Activated naive CD8-positive, alpha-beta T cell treated with anti-CD3 and anti-CD28 coated beads, Interleukin-2, amount 50 U/mL, for 16 hours (primary cell): ENCODE results near the gene GPR37.

ENCODE experiments used
- DNase-seq: peaks from one replicate; pipeline ENCODE4 v3.0.0-alpha.2; 2020; ENCODE audit warnings: low read depth, low spot score

Gene GPR37, protein sequence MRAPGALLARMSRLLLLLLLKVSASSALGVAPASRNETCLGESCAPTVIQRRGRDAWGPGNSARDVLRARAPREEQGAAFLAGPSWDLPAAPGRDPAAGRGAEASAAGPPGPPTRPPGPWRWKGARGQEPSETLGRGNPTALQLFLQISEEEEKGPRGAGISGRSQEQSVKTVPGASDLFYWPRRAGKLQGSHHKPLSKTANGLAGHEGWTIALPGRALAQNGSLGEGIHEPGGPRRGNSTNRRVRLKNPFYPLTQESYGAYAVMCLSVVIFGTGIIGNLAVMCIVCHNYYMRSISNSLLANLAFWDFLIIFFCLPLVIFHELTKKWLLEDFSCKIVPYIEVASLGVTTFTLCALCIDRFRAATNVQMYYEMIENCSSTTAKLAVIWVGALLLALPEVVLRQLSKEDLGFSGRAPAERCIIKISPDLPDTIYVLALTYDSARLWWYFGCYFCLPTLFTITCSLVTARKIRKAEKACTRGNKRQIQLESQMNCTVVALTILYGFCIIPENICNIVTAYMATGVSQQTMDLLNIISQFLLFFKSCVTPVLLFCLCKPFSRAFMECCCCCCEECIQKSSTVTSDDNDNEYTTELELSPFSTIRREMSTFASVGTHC

DNA sequence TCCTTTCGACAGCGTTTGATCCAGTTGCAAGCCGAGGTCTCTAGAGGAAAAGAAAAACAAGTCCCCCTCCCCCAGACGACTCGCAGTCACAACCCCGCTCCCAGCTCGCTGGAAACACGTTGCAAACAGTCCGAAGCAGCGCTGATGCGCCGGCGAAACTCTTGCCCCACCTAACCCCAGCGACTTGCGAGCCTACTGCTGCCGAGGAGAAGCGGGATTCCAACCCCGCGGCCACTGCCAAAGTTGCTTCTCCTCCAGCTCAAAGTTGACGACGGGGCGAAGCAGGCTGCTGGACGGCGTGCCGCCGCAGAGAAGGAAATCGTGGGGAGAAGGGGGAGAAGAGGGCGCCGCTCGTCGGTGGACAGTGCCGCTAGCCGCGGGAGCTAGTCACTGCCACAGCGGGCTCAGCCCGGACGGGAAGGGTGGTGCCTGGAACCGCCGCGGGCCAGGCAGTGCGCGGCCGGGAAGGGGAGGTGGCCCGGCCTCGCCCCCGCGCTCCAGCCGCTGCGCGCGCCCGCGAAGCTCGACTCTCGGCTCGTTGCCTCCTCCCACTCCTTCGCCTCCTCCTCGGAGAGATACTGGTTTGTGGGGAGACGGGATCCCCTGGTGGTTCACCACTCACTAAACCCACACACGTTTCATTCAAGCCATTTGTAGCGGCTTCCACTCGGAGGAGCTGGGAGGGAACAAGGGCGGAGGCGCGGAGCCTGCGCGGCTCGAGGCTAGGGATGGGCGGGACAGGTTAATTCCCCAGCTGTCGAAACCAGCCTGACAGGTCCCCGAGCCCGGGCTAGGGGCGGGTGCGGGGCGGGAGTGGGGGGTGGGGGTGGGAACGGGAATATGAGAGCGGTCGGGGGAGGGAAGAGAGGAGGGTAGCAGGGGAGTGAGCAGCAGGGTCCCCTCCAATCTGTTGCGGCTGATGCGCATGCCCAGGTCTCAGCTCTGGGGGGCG lies at the start of gene GPR37:
Gene GPR37 (minus strand): TSS at position 392 of the 952 bp plus-strand sequence. CDS start 816 bp downstream, outside the sequence.
- DNase-seq: no peak

DNA sequence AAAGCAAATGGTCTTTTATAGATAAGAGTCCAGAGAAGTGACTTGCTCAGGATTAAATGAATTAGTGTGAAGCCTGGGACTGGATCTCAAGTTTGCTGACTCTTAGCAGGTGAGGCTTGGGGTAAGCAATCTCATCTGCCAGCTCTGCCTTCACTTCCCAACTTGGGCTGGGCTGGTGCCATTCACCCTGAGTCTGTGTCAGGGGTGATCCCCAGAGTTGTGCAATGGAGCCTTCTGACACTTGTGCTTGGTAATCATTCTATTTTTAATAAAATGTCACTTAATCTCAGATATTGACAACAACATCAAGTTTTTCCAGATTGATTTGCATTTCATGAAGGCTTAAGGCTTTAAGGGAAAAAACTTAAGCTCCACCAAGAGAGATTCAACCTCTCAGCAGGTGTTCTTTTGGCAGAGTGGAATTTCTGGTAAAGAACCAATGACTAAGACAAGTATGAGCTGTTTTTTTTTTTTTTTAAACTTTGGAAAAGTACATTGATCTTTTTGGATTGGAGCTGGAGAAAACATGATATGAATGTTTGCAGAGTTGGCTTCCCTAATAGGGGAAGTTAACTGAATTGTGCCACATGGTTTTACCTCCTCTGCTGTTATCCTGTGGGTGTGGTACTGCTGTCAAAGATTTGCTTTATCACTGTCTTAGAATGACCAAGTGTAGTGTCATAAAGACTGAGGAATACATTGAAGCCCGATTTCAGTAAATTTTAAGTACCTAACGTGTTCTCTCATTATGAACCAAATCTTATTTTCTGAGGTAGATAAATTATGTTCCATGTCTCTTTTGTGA lies 48.6 kb upstream of the GPR37 start:
- DNase-seq: no peak

DNA sequence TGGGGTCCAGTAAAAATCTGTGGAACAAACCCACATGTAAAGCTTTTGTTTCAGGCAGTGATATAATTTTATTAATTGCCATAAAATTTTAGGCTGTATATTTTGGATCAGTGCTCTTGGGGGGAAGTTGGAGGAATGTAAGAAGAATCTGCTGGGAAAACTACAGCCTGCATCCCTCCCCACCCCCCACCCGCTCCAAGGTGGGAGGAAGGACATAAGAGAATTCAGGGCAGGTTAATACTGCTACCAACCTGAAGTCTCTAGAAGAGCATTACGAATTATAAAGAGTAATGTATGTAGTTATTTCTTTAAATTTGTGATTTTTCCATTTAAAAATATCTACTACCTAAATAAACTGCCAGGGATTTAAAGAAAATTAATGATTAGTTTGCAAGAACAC lies 47.2 kb upstream of the GPR37 start:
- no peak for DNase-seq

DNA sequence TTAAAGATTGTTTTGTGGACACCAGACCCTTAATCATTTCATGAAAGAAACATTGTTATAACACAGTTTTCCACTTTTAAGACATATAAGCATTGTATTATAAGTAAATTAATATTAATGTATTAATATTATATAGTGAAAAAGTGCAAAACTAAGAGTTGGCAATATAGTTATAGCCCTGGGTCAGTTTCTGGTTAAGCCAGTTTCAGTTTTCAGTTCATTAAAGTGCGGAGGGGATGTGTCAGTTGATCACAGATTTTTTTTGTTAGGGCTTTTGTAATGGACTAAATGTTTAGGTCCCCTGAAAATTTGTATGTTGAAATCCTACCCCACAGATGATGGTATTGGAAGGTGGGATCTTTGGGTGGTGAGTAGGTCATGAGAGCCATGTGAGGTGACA lies 45.7 kb upstream of the GPR37 start:
- DNase-seq: no peak

DNA sequence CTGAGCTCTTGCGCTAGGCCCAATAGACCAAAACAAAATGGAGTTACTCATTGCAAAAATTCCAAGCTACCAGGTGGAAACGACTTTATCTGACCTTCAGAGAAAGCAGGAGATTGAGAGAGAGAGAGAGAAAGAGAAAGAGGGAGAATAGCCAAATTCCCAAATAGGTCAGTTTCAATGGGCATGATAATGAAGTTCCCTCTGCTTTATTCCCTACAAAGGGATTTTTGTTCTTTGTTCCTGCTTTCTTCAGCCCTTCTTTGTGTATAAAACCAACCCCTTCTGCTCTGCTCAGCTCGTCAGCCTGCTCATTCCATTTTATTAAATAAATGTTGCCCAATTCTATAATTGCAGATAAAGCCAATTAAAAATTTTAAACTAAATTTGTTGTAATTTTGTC lies 45.0 kb upstream of the GPR37 start:
- DNase-seq: no peak

DNA sequence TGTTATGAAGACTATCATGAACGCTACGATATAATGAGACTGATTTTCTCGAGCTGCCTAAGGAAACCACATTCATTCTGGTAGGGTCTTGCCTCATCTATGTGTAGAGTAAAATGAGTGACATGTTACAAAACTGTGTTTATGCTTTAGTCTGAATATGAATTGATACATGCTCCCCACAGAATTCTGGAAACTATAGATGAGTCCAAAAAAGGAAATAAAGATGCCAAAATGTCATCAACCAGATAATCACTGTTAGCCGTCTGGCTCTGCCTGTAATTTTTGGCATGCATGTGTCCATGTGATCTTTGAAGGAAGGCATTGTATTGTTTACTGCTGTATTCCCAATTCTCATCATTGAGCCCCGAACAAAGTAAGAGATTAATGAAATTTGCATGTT lies 42.6 kb upstream of the GPR37 start:
- DNase-seq: no peak

DNA sequence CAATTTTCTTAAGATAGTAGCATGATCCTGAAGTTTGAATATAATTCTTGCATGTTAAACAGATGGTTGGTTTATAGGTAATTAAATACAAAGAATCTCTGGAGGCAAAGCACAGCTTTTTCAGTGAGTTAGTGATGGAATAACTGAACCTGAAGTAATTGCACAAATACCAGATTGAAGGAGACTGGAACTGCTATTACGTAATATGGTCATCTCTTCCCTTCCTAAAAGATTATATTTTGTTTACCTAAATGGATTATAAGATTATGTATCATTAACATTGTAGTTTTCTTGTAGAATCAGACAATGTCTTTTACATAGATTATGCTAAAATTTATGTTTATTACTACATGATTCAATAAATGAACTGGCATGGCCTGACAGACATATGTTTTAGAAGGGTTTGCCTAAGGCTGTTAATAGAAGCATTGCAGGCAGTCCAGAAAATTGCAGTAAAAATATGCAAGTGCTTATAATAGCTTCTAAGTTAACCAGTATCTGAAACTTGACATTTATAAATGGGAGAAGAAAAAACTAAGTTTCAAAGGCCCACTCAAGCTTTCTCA lies 35.8 kb upstream of the GPR37 start:
- DNase-seq: no peak

DNA sequence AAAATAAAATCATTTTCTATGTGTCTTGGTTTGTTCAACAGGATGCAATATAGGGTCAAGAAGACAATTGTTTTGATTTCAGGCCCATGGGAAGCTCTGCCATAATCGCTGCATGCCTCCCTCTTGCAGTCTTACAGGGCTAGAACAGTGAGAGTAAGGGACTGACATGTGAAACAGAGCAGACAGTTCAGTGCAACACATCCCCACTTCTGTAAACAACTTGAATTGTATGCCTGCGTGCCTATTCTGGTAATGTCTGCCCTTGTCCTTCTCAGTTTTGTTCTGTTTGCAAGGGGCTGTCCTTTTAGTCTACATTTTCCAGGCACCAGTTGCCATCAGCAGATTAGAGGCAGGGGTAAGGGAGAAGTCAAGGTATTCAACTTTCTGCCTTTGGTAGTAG lies 34.8 kb upstream of the GPR37 start:
- DNase-seq: no peak

DNA sequence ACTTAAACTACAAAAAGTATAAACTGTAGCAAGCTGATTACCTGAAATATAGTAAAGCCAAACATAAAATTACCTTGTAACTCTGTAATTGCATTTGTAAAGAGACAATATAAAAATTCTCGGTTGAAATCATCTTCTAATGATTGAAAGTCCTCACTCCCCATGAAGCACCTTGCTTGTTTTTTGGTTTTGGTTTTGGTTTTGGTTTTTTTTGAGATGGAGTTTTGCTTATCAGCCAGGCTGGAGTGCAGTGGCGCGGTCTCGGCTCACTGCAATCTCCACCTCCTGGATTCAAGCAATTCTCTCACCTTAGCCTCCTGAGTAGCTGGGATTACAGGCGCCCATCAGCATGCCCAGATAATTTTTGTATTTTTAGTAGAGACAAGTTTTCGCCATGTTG lies 33.9 kb upstream of the GPR37 start:
- DNase-seq: no peak

DNA sequence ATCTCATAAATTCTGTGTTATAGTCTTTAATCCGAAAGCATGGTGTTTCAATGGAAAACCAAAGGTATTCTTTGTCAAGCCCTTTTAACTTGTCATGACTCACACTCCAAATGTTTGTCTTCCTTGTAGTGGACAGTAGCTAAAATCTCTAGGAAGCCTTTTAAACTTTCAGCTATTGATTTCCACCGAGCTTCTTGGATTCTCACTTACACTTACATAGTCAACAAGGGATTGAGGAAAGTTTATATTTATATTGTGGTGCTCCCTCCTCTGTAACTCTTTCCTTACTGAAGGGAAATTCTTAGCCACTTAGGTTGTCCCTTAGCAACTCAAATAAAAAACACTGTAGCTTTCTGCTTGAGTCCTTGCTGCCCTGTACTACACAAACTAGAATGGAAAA lies 31.2 kb upstream of the GPR37 start:
- DNase-seq: no peak

DNA sequence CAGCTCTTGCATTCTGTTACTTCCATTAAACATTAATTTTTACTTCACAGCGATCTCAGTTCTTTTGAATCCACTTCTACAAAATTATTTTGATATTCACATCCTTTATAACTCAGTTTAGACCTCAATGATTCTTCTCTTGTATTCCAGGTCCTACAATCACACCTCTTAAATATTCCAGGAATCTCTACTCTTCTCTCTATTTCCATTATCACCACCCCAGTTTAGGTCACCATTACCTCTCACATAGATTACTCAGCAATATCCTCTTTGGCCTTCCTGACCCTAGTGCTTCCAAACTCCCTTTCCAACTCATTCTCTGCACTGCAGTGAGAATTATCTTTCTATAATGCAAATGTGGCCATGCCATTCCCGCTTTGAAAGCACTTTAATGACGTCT lies 27.1 kb upstream of the GPR37 start:
- no peak for DNase-seq

DNA sequence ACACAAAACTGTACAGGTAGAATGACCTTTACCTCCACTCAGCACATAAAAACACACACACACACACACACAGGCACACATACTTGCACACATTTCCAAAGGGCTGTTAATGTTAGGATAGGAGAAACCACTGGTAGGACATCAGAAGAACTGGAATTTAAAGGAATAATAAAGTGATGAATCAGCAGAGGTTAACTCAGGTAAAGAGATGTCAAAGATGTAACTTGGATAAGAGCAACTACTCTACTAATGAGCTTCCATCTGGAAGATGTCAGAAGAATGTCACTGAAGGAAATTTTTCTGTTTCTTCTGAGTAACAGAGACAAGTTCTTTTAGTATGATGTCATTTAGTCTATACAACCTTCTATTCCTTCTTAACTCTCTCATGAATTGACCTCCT lies 26.4 kb upstream of the GPR37 start:
- DNase-seq: no peak

DNA sequence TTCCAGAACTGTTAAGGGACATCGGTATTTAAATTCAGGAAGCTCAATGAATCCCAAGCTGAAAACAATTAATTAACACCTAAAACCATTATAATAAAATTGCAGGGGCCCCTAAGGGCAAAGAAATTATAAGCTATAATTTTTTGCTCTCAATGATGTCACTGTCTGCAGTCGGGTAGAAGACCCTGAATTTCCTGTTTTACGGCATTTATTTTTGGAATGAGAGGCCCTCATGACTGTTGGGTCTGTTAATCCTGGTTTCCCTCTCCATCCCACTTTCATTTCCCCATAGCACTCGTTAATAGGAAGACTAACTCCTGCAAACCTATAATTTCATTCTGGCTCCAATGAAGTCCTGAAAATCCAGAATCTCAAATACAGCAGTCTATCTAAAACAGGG lies 25.8 kb upstream of the GPR37 start:
- no peak for DNase-seq

DNA sequence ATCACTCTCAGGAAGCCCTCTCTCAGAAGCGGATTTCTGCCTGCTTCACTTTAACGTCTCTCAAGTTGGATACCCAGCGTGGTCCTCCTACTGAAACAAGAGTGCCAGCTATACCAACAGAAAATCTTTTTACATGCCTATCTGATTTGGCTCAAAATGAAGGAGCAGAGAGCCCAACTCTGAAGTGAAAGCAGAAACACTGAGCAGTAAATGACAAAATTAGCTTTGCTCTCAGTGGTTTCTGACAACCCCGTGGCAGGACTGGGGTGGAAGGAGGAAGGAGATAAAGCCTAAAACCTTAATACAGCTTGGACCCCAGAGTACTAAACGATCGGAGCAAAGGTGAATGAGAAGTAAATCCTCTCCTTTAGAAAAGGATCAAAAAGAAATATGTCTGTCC lies 25.1 kb upstream of the GPR37 start:
- no peak for DNase-seq

DNA sequence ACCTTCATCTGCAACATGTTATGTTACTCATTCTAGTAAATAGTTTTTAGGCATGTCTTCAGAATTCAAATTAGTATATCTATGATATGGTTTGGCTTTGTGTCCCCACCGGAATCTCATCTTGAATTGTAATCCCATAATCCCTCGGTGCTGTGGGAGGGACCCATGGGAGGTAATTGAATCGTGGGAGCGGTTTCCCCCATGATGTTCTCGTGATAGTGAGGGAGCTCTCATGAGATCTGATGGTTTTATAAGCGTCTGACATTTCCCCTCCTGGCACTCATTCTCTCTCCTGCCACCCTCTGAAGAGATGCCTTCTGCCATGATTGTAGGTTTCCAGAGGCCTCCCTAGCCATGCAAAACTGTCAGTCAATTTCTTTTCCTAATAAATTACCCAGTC lies 20.4 kb upstream of the GPR37 start:
- DNase-seq: no peak

DNA sequence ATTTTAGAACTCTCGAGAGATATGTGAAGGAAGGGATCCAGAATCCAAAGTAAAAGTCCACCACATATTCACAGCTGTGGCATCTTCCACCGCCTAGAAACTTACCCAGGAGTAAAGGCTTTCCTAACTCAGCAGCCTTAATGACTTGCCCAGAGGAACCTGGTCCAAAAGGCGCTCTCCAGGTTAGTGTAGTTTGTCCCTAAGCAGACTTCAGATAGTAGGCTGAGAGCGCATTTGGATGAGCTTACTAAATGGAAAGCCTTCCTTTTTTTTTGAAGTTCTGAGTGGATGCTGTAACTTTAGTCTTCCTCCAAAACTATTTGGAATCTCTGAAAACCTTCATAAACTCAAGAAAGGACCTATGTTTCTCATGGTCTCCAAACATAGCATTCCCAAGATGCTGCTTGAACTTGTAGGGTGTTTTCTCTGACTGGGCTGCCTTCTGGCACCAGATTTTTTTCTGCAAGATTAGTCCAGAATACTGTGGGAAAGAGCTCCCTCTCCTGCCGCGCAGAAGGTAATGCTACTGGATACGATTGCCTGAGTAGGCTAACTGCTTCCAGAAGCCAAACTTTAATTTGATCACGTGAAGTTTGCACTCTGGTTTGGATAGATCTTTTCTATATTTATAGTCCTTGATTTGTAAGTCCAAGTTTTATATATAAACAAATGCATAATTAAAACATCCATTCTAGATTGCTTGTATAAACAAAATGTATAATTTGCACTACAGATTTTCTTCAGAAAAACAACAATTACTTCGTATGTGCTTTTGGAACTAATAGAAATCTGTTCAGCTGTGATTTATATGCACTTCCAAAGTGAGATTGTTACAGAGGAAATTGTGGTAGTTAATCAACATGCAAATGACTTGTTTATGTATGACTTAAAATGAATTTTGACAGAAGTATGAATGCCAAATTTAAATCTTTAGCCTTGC lies 19.6 kb upstream of the GPR37 start:
- DNase-seq: no peak

DNA sequence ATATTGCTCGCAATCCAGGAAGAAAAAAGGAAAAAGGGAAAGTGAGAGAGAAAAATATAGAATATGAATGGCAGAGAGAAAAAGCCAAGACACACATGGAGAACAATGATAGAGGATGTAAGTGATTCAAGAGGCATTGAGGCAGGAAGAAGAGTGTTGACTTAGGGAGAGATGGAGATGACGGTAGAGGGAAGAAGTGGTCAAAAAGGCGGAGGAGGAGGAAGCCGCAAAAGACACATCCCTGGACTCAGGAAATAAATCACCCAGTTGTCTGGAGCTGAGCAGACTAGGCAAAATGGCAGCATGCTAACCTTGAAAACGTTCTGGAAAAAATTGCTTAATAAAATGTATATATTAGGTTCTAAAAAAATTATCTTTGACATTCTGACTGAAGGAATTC lies 17.7 kb upstream of the GPR37 start:
- DNase-seq: no peak

DNA sequence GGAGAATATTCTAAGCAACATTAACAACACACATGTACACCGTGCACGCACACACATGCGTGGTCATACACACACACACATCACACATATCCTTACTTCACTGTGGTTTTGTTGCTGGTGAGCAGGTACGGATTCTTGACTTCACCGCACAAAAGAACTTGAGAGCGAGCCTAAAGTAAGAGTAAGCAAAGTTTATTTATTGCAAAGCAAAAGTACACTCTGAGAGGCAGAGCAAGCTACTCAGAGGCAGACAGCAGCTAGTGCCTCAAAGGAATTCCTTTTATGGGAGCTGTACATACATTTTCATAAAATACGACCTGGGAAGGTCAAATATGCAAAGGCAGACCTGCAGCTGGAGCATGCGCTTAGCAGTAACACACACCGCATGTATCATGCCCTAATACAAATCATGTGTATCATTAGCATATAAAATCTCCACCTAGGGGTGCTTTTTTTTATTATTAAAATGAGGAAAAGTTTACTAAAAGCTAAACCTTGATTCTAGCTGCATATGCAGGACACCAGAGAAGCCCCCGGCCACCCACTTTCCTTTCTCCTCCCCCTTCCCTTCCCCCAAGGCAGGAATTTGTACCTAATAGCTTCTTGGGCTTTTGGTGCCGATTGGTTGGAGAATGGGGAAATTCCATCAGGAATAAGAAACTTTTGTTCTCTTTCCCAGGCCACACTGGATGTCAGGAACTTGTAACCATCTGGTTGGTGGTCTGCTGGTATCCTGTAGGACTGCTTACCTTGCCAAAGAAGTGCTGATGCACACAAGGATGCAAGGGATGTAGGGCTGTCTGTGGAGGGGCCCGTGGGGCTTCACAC lies 16.5 kb upstream of the GPR37 start:
- no peak for DNase-seq

DNA sequence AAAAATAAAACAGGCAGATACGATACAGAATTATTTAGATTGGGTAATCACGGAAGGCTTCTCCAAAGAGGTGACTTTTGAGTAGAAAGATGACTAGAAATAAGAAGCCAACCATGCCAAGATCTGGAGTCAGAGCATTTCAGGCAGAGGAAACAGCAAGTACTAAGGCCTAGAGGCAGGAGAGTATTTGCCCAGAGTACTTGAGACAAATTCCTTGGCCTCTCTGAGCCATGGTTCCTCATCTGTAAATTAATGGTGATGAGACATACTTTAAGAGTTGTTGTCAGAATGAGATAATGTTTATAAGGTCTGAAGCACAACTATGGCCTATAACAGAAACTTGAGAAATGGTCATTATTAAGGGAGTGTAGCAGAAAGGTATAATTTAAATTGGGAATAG lies 15.8 kb upstream of the GPR37 start:
- DNase-seq: no peak
